CD14-positive monocyte (primary cell): ENCODE results near the gene SLC4A4. TPM values are rescaled to one million over a fixed set of nuclear protein-coding genes. Genes with fewer than 3 reads are reported as not detected.

Experiments used
- DNase-seq, 3 donors: peaks; one replicate each; pipeline ENCODE4 v3.0.0-alpha.2; 2011 to 2022
- H2AFZ ChIP-seq: 2 replicates; pipeline ENCODE4 v1.6.0; 2012; ENCODE audit warnings: mild to moderate bottlenecking, low read depth, low read length, inconsistent platforms; ENCODE audit not compliant: insufficient read depth, poor library complexity, severe bottlenecking
- H3K27ac ChIP-seq, 2 donors: 1 replicate in 1 of 2; 2 replicates in 1 of 2; pipeline ENCODE4 v1.5.1; 2012 to 2013; ENCODE audit warnings: low read length in 2 of 2, control low read depth in 1 of 2, inconsistent platforms in 1 of 2, low read depth in 1 of 2, mild to moderate bottlenecking in 1 of 2
- H3K27me3 ChIP-seq, 2 donors: one replicate each; pipeline versions ENCODE4 v1.6.0 to v1.6.1; 2011 to 2013; ENCODE audit warnings: low read length in 2 of 2; ENCODE audit not compliant: control insufficient read depth in 2 of 2, insufficient read depth in 2 of 2
- H3K36me3 ChIP-seq, 2 donors: replicated peaks in 1 of 2; 1 replicate in 1 of 2; 2 replicates in 1 of 2; pipeline versions ENCODE4 v1.5.1 to v1.6.1; 2012 to 2013; ENCODE audit warnings: low read length in 2 of 2, control low read depth in 1 of 2, inconsistent platforms in 1 of 2, mild to moderate bottlenecking in 1 of 2; ENCODE audit not compliant: insufficient read depth in 2 of 2, control insufficient read depth in 1 of 2
- H3K4me1 ChIP-seq, 2 donors: 1 replicate in 1 of 2; 2 replicates in 1 of 2; pipeline versions ENCODE4 v1.5.1 to v1.6.1; 2012 to 2013; ENCODE audit warnings: low read length in 2 of 2, control low read depth in 1 of 2, inconsistent platforms in 1 of 2, mild to moderate bottlenecking in 1 of 2, moderate library complexity in 1 of 2; ENCODE audit not compliant: insufficient read depth in 2 of 2, control insufficient read depth in 1 of 2
- H3K4me2 ChIP-seq: replicated peaks from 2 replicates; pipeline ENCODE3; 2012; ENCODE audit warnings: low read length, moderate library complexity, mild to moderate bottlenecking; ENCODE audit not compliant: poor library complexity, severe bottlenecking; ENCODE audit errors: extremely low read depth
- H3K4me3 ChIP-seq, 3 experiments: fragments of 200-600 bp in 1 of 3; sonication (generic) in 1 of 3; replicated peaks in 1 of 3; 1 replicate in 2 of 3; 2 replicates in 1 of 3; pipeline ENCODE4 v1.5.1; 2011 to 2013; ENCODE audit warnings: low read length in 3 of 3, mild to moderate bottlenecking in 3 of 3, control low read depth in 2 of 3, low read depth in 2 of 3, inconsistent platforms in 1 of 3, moderate library complexity in 1 of 3
- H3K79me2 ChIP-seq: 2 replicates; pipeline ENCODE4 v1.6.0; 2012; ENCODE audit warnings: mild to moderate bottlenecking, control low read depth, inconsistent platforms, low read length, moderate library complexity; ENCODE audit not compliant: insufficient read depth
- H3K9ac ChIP-seq: 2 replicates; pipeline ENCODE4 v1.6.0; 2017; ENCODE audit warnings: low read length, mild to moderate bottlenecking; ENCODE audit not compliant: insufficient read depth, poor library complexity, severe bottlenecking
- H3K9me3 ChIP-seq, 2 donors: replicated peaks in 1 of 2; 1 replicate in 1 of 2; 2 replicates in 1 of 2; pipeline versions ENCODE4 v1.5.1 to v1.6.1; 2012 to 2013; ENCODE audit warnings: low read length in 2 of 2, control low read depth in 1 of 2; ENCODE audit not compliant: control insufficient read depth in 1 of 2, insufficient read depth in 1 of 2
- H4K20me1 ChIP-seq: 2 replicates; pipeline ENCODE4 v1.6.0; 2012; ENCODE audit warnings: mild to moderate bottlenecking, low read length, control low read depth, moderate library complexity; ENCODE audit not compliant: insufficient read depth
- H3K27ac Mint-ChIP-seq, 7 donors: one replicate each; pipeline ENCODE4 v1.8.0; 2020; ENCODE audit warnings: mild to moderate bottlenecking in 7 of 7, mixed read lengths in 7 of 7, moderate library complexity in 6 of 7, inconsistent platforms in 2 of 7
- H3K27me3 Mint-ChIP-seq, 3 donors: one replicate each; pipeline ENCODE4 v1.8.0; 2021 to 2022; ENCODE audit warnings: low read depth in 3 of 3, mild to moderate bottlenecking in 3 of 3, mixed read lengths in 3 of 3, moderate library complexity in 3 of 3, inconsistent platforms in 1 of 3
- H3K36me3 Mint-ChIP-seq, 2 donors: one replicate each; pipeline ENCODE4 v1.8.0; 2020; ENCODE audit warnings: mixed read lengths in 2 of 2, inconsistent platforms in 1 of 2, mild to moderate bottlenecking in 1 of 2
- H3K4me1 Mint-ChIP-seq: one replicate; pipeline ENCODE4 v1.8.0; 2020; ENCODE audit warnings: mild to moderate bottlenecking, mixed read lengths
- H3K4me3 Mint-ChIP-seq, 2 donors: one replicate each; pipeline ENCODE4 v1.8.0; 2020; ENCODE audit warnings: mild to moderate bottlenecking in 2 of 2, mixed read lengths in 2 of 2, moderate library complexity in 1 of 2
- H3K9me3 Mint-ChIP-seq, 7 donors: one replicate each; pipeline ENCODE4 v1.8.0; 2020 to 2022; ENCODE audit warnings: mixed read lengths in 7 of 7, mild to moderate bottlenecking in 6 of 7, moderate library complexity in 6 of 7, inconsistent platforms in 2 of 7
- CTCF ChIP-seq: fragments of 200-600 bp; IDR thresholded peaks from one replicate; pipeline ENCODE4 v1.8.0; 2022; ENCODE audit warnings: antibody characterized with exemption, mild to moderate bottlenecking
- WGBS: methylation state at CpG from one replicate; pipeline ENCODE4 v1.1.5; 2013; ENCODE audit warnings: missing lambda C conversion rate; ENCODE audit not compliant: insufficient coverage; 5-methylcytosine and 5-hydroxymethylcytosine counted together
- intact Hi-C, 2 donors: fragments of 100-400 bp; cut with micrococcal nuclease; formaldehyde crosslinking; loops; one replicate each; pipeline versions ENCODE4 v1.15.0 to v1.15.1; 2023
- polyA plus RNA-seq, 3 donors: library from polyadenylated mRNA; depleted of rRNA in 1 of 3; unstranded in 2 of 3; stranded (reverse) in 1 of 3; fragments of 300-500 nt in 2 of 3; fragments of >200 nt in 1 of 3; fragmentation: Illumina TruSeq in 2 of 3; gene quantifications; 1 replicate in 2 of 3; 2 replicates in 1 of 3; pipeline ENCODE4 v1.2.3, GENCODE V29; 2012 to 2021

Gene SLC4A4
- polyA plus RNA-seq, 3 donors, result 0.03 TPM; not detected in 2

DNA sequence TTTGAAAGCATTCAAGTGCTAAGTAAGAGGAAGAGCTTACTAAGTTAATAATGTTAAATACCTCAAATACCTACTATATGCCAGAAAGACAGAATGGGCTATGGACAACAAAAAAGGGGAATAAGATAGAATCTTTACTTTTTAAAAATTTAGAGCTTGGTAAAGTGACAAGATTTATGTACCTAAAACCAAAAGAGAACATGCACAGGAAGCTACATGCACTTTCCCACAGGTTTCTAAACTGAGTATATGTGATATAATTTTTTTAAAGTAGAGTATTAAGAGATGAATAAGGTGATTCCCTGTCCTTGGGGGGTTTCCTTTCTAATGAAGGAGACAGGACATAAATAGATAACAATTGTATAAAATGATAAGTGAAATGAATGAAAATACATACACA is 30.7 kb downstream of the SLC4A4 start:
- Mint-ChIP-seq H3K36me3 (no peaks in the 10 kb centered on the region), H3K27ac (peak overlapping the region in 1 of 7 donors; percentile 47), H3K4me3 (no peak overlapping the region), H3K4me1 (no peaks in the 10 kb centered on the region), H3K27me3 (peaks cover 0 to 5% (median 3%) of the 10 kb centered on the region in 3 donors), H3K9me3 (peaks cover 0 to 4% (median 2%) of the 10 kb centered on the region in 7 donors)
- no peak for TF ChIP-seq CTCF
- H3K4me3 ChIP-seq, result no peak overlapping the region
- no peaks in the 10 kb centered on the region for H3K79me2 ChIP-seq
- H2AFZ ChIP-seq, result no peak overlapping the region
- no peaks in the 10 kb centered on the region for H4K20me1 ChIP-seq
- no peak overlapping the region for H3K4me2 ChIP-seq
- no peaks in the 10 kb centered on the region for H3K27me3 ChIP-seq
- no peak overlapping the region for H3K27ac ChIP-seq
- H3K9me3 ChIP-seq, result no peaks in the 10 kb centered on the region
- H3K9ac ChIP-seq, result no peak overlapping the region
- H3K4me1 ChIP-seq, result no peaks in the 10 kb centered on the region
- no peak for DNase-seq
- intact Hi-C loops, result no loop called here
- no peaks in the 10 kb centered on the region for H3K36me3 ChIP-seq

GRCh38 chr4:71375494-71375893 is 36.7 kb downstream of the SLC4A4 start:
- H3K36me3 Mint-ChIP-seq, result no peaks in the 10 kb centered on the region
- no peak for DNase-seq
- H3K27ac Mint-ChIP-seq, result no peak overlapping the region
- H3K79me2 ChIP-seq, result no peaks in the 10 kb centered on the region
- H3K36me3 ChIP-seq, result no peaks in the 10 kb centered on the region
- H2AFZ ChIP-seq, result no peak overlapping the region
- no peak overlapping the region for H3K4me3 ChIP-seq
- no CpG with 5 or more reads among the region's 2 CpGs for WGBS
- no peaks in the 10 kb centered on the region for H3K4me1 ChIP-seq
- intact Hi-C loops, result no loop called here
- H3K4me3 Mint-ChIP-seq, result no peak overlapping the region
- H3K27me3 ChIP-seq, result no peaks in the 10 kb centered on the region
- TF ChIP-seq CTCF, result no peak
- peaks cover 0 to 3% (median 0%) of the 10 kb centered on the region in 3 donors for H3K27me3 Mint-ChIP-seq
- H3K27ac ChIP-seq, result no peak overlapping the region
- no peaks in the 10 kb centered on the region for H4K20me1 ChIP-seq
- H3K9me3 Mint-ChIP-seq, result peaks cover 0 to 7% (median 2%) of the 10 kb centered on the region in 7 donors
- H3K9ac ChIP-seq, result no peak overlapping the region
- H3K4me1 Mint-ChIP-seq, result no peaks in the 10 kb centered on the region
- no peaks in the 10 kb centered on the region for H3K9me3 ChIP-seq
- no peak overlapping the region for H3K4me2 ChIP-seq
